IPS-20b (cell line): ENCODE results near the gene HMSD.
"Not testable (repeated sequence)": the region's sequence is repeated elsewhere in the genome, so short reads cannot be mapped to it uniquely, and the experiment has no call there.

Experiments used
- H3K27ac ChIP-seq: one replicate; pipeline ENCODE4 v1.5.1; 2013; ENCODE audit warnings: low read length
- H3K27me3 ChIP-seq: 2 replicates; pipeline ENCODE4 v1.6.1; 2013; ENCODE audit warnings: mild to moderate bottlenecking, low read length, inconsistent platforms; ENCODE audit not compliant: insufficient read depth
- H3K36me3 ChIP-seq: 2 replicates; pipeline ENCODE4 v1.6.1; 2013; ENCODE audit warnings: low read depth, mild to moderate bottlenecking, inconsistent platforms, low read length, moderate library complexity; ENCODE audit not compliant: insufficient read depth
- H3K4me1 ChIP-seq: 2 replicates; pipeline ENCODE4 v1.6.1; 2013; ENCODE audit warnings: mild to moderate bottlenecking, control low read depth, inconsistent platforms, low read length, moderate library complexity; ENCODE audit not compliant: insufficient read depth
- H3K4me3 ChIP-seq: 2 replicates; pipeline ENCODE4 v1.5.1; 2013; ENCODE audit warnings: mild to moderate bottlenecking, low read length, inconsistent platforms
- H3K9ac ChIP-seq: 2 replicates; pipeline ENCODE4 v1.6.1; 2013; ENCODE audit warnings: low read depth, mild to moderate bottlenecking, inconsistent platforms, low read length, moderate library complexity
- H3K9me3 ChIP-seq: 2 replicates; pipeline ENCODE4 v1.6.1; 2013; ENCODE audit warnings: mild to moderate bottlenecking, low read depth, low read length, inconsistent platforms; ENCODE audit not compliant: insufficient read depth

Gene HMSD

DNA sequence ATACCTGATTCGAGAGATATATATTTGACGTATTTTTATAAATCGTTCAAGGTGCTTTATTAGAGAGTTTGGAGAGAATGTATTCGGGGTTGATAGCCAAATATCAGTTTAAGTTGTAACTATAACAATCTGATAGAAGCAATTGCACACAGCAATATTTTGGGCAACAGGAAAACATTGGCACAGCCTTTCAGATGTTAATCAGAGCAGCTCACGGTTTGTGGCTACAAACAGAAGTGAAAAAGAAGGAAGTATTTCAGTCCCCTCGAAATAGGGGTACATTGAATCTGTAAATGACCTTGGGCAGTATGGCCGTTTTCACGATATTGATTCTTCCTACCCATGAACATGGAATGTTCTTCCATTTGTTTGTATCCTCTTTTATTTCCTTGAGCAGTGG is 20.8 kb upstream of the HMSD start:
- Histone ChIP-seq H3K27me3 (no peaks in the 10 kb centered on the region), H3K9ac (no peak overlapping the region), H3K27ac (no peak overlapping the region), H3K36me3 (no peaks in the 10 kb centered on the region), H3K9me3 (no peaks in the 10 kb centered on the region), H3K4me1 (no peaks in the 10 kb centered on the region), H3K4me3 (no peak overlapping the region)

DNA sequence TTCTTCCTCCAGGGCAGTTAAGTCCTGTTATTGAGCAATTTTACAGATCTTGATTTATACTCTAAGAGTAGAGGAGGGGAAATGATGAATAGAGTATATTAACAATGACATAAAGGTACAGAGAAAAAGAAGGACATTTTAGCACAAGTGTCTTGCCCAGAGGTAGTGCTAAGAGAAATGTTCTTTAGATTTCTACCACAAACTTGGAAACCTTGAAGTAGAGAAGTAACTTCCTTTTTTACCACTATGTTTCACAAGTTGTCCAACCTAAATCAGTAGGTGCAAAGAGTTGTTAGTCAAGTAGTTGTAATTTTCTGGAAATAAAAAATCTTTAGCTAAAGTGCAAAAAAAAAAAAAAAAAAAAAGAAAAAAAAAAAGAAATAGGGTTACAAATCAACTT is 19.7 kb upstream of the HMSD start:
- H3K9me3 ChIP-seq, H3K27me3 ChIP-seq, H3K36me3 ChIP-seq, H3K27ac ChIP-seq, H3K9ac ChIP-seq, H3K4me3 ChIP-seq, H3K4me1 ChIP-seq: not testable (repeated sequence)

DNA sequence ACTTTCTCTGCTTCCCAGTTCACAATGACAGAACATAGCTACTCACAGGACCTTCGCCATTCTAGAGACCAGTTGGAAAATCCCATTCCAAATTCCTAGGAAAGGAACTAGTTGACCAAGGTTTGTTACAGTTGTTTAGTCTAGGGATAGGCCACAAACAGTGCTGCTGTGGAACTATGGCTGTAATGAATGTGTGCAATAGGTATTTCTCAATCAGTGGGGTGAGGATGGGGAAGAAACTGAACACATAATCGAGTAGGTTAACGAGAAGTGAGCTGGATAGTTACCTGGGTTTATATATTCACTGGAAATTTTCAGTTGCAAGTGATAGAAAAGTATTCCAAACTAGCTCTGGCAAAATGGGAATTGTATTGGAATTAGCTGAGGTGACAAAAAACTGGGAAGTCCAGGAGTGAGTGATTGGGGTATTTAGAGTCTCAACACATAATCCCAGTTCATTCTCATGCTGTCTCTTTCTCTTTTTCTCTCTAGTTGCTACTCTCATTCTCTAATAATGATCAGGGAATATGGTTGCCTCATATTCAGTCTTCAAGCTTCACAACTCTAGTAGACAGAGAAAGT is 18.2 kb upstream of the HMSD start:
- Histone ChIP-seq H3K4me1 (no peaks in the 10 kb centered on the region), H3K36me3 (no peaks in the 10 kb centered on the region), H3K9me3 (no peaks in the 10 kb centered on the region), H3K9ac (no peak overlapping the region), H3K4me3 (no peak overlapping the region), H3K27me3 (peaks cover 14% of the 10 kb centered on the region), H3K27ac (no peak overlapping the region)

DNA sequence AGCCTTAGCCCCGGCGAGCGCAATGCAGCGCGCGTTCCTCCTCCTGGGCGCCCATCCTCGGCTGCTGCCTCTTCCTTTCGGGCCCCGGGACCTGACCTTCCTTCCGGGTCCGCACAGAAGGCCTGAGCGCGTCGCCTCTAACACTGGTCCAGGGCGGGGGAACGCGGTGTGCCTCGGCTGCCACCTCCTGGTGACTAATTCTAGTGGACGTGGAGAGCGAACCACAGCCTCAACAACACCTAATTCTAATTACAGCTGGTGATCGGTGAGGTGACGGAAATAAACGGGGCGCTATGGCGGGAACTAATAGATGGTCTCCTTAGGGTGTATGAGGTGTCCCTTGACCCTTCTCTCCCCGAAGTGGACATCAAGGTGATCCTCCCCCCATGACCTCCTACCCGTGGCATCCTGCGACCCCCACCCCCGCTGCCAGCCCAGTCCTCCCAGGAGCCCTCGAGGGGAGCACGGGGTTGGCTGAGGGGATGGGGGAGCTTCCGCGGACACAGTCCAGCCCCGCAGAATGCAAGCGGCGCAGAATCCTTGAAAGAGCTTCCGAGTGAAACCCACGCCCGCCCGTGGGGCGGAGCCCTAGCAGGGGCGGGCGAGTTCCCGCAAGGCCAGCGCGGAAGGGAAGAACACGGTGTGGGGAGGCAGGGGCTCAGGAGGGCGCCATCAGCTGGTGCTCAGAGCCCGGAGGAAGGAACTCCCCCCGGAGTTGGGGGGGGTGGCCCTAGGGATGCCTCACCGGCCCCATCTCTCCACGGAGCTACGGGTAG is 12.8 kb upstream of the HMSD start:
- peaks cover 44% of the 10 kb centered on the region for H3K27me3 ChIP-seq
- H3K9me3 ChIP-seq: no peaks in the 10 kb centered on the region
- H3K9ac ChIP-seq: peak overlapping the region; percentile 55; the same call in 1 of the 2 replicates
- H3K4me3 ChIP-seq: peak overlapping the region; percentile 80
- H3K4me1 ChIP-seq: no peaks in the 10 kb centered on the region
- H3K36me3 ChIP-seq: no peaks in the 10 kb centered on the region
- no peak overlapping the region for H3K27ac ChIP-seq

DNA sequence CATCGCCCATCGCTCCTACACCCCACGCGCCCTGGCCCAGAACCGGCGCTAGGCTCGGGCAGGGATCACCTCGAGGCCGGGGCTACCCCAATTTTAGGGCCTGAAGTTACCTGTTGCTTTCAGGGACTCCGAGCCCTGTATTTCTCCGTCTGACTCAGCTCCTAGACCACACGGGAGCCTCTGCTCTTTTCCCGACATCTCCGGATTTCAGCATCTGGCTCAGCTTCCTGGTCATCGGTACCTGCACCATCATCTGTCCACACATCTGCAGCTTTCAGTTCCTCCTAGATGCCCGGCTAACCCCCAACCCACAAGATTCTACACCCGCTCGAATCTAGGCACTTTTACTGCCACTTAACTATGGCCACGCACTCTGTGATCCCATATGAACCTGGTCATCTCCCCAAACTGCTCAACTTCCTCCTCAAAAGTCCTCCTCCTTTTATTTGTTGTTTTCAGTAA is 12.1 kb upstream of the HMSD start:
- Histone ChIP-seq H3K4me1 (no peaks in the 10 kb centered on the region), H3K4me3 (peak overlapping the region; percentile 80; the same call in 1 of the 2 replicates), H3K27me3 (peaks cover 44% of the 10 kb centered on the region), H3K9me3 (no peaks in the 10 kb centered on the region), H3K27ac (no peak overlapping the region), H3K36me3 (no peaks in the 10 kb centered on the region), H3K9ac (no peak overlapping the region; the same call in 1 of the 2 replicates)

DNA sequence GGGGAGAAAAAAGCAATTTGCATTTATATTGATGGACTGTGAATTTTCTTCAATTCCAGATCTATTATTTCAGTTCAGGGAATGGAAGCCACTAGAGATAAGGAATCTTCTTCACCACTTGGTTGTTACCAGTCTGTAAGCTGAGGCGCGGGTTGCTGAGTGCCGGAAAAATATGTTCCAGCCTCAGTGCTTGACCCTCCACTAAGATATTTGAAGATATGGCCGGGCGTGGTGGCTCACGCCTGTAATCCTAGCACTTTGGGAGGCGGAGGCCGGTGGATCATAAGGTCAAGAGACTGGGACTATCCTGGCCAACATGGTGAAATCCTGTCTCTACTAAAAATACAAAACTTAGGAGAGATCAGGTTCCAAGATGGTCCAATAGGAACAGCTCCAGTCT is 9.1 kb upstream of the HMSD start:
- no peak overlapping the region for H3K4me3 ChIP-seq
- no peaks in the 10 kb centered on the region for H3K4me1 ChIP-seq
- no peaks in the 10 kb centered on the region for H3K36me3 ChIP-seq

DNA sequence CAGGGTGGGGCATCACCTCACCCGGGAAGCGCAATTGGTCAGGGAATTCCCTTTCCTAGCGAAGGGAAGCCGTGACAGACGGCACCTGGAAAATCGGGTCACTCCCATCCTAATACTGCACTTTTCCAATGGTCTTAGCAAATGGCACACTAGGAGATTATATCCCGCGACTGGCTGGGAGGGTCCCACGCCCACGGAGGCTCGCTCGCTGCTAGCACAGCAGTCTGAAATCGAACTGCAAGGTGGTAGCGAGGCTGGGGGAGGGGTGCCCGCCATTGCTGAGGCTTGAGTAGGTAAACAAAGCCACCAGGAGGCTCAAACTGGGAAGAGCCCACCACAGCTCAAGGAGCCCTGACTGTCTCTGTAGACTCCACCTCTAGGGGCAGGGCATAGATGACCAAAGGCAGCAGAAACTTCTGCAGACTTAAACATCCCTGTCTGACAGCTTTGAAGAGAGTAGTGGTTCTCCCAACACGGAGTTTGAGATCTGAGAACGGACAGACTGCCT is 8.5 kb upstream of the HMSD start:
- not testable (repeated sequence) for H3K36me3 ChIP-seq, H3K27ac ChIP-seq, H3K9me3 ChIP-seq, H3K4me1 ChIP-seq, H3K4me3 ChIP-seq, H3K9ac ChIP-seq
- H3K27me3 ChIP-seq: peaks cover 32% of the 10 kb centered on the region

More for the DNA sequence above, 9.1 kb upstream of the HMSD start:
- no peak overlapping the region for H3K9ac ChIP-seq
- no peak overlapping the region for H3K27ac ChIP-seq
- no peaks in the 10 kb centered on the region for H3K9me3 ChIP-seq
- peaks cover 38% of the 10 kb centered on the region for H3K27me3 ChIP-seq

DNA sequence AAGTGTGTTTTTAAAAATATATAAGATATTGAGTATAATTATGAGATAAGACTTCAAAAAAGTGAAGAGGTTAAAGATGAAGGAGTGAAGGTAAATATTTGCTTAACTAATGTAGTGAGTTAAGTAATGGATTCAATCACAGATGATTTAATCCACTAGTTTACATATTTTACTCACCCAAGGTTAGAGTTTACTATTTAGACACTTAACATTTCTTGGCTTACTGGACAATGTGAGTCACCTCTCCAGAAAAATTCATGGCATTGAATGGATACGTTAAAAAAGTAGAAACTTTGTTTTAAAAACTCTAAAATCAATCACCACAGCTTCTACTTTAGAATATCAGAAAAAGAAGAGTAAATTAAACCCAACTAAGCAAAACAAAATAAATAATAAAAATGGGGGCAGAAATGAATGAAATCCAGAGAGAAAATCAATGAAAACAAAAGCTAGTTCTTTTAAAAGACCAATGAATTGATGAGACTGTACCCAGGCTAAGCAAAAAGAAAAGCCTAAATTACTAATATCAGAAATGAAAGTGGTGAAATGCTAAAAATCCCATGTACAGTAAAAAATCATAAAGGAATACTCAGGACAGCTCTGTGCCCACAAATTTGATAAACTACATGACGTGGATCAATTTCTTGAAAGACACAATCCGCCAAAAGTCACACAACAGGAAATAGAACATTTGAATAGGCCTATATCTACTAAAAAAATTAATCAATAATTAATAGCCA is 1.9 kb upstream of the HMSD start:
- Histone ChIP-seq H3K36me3 (no peaks in the 10 kb centered on the region), H3K9me3 (no peaks in the 10 kb centered on the region), H3K9ac (no peak overlapping the region), H3K4me3 (no peak overlapping the region), H3K27ac (no peak overlapping the region), H3K4me1 (peaks cover 7% of the 10 kb centered on the region; the same call in 1 of the 2 replicates), H3K27me3 (peaks cover 28% of the 10 kb centered on the region)

DNA sequence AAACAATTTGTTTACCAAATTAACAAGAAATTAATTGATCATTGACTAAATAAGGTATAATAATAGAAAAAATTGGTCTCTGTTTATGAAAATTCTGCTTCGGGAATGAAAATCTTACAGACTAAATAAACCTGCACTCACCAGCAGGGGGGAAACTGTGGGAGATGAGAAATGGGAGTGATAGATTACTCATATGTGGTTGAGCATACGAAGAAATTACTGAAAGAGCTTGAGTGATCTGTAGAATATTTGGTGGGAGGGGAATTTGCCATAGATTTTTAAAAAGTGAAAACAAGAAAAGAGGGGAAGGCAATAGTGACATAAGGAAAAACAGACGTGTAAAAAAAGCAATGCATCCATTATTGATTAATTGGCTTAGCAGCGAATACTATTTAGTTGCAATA is 2.2 kb downstream of the HMSD start:
- Histone ChIP-seq H3K9me3 (no peaks in the 10 kb centered on the region), H3K27me3 (peaks cover 28% of the 10 kb centered on the region), H3K4me1 (peaks cover 7% of the 10 kb centered on the region; the same call in 1 of the 2 replicates), H3K9ac (no peak overlapping the region), H3K27ac (no peak overlapping the region), H3K36me3 (no peaks in the 10 kb centered on the region), H3K4me3 (no peak overlapping the region)

DNA sequence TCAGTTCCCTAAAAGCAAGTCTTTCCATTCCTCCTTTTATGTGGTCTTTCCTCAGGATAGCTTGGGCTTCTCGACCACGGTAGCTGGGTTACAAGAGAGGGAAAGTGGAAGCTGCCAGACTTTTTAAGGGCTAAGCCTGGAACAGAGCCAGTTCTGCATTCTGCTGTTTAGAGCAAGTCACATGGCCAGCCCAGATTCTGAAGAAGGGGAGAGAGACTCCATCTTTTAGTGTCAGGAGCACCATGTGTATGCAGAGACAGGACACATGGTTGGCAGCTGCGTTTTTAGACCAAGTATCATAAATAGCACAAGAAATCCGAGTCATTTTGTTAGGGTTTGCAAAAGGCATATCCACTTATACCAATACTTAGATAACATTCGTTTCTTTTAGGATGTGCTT is 4.7 kb downstream of the HMSD start:
- Histone ChIP-seq H3K4me3 (no peak overlapping the region), H3K9ac (no peak overlapping the region), H3K27ac (no peak overlapping the region), H3K9me3 (no peaks in the 10 kb centered on the region), H3K4me1 (peaks cover under 1% of the 10 kb centered on the region; the same call in 1 of the 2 replicates), H3K27me3 (peaks cover 9% of the 10 kb centered on the region), H3K36me3 (no peaks in the 10 kb centered on the region)

DNA sequence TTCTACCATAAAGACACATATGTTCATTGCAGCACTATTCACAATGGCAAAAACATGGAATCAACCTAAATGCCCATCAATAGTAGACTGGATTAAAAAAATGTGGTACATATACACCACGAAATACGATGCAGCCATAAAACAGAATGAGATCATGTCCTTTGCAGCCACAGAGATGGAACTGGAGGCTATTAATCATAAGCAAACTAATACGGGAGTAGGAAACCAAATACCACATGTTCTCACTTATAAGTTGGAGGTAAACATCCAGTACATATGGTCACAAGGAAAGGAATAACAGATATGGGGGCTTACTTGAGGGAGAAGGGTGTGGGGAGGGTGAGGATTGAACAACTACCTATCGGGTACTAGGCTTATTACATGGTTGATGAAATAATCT is 7.7 kb downstream of the HMSD start:
- H3K27ac ChIP-seq: no peak overlapping the region
- no peak overlapping the region for H3K4me3 ChIP-seq
- no peaks in the 10 kb centered on the region; the same call in 1 of the 2 replicates for H3K27me3 ChIP-seq
- no peaks in the 10 kb centered on the region for H3K4me1 ChIP-seq
- no peak overlapping the region for H3K9ac ChIP-seq
- H3K9me3 ChIP-seq: no peaks in the 10 kb centered on the region
- no peaks in the 10 kb centered on the region for H3K36me3 ChIP-seq
